Amygdala (tissue), 56 donors: Measurements from ENCODE around the gene AOPEP.

Source experiments
- DNase-seq, 56 donors: peaks; one replicate each; lab custom pipeline; 2025; lab: John Stamatoyannopoulos, UW

The AOPEP gene

DNA sequence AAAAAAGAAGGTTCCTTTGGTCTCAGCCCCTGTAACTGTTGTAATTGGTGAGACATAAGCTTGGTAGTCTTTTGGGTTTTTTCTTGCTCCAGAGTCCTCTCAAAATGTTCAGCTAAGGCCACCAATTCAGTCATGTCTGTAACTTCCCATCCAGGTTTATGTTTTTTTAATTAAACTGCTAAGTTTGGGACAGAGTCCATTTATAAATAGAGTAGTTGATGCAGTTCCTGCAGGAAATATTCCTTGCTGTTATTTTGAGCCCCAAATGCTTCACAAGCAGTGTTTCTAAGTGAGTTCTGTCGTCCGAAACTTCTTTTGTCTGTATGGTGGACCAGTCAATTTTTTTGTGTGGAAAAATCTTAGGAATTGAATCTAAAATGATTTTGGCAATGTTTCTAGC, 155.0 kb downstream of the AOPEP start:
- no peak for DNase-seq

- no peak for DNase-seq
These were observed 155.4 kb downstream of the AOPEP start for GRCh38 chr9:94881940-94882339.

DNA sequence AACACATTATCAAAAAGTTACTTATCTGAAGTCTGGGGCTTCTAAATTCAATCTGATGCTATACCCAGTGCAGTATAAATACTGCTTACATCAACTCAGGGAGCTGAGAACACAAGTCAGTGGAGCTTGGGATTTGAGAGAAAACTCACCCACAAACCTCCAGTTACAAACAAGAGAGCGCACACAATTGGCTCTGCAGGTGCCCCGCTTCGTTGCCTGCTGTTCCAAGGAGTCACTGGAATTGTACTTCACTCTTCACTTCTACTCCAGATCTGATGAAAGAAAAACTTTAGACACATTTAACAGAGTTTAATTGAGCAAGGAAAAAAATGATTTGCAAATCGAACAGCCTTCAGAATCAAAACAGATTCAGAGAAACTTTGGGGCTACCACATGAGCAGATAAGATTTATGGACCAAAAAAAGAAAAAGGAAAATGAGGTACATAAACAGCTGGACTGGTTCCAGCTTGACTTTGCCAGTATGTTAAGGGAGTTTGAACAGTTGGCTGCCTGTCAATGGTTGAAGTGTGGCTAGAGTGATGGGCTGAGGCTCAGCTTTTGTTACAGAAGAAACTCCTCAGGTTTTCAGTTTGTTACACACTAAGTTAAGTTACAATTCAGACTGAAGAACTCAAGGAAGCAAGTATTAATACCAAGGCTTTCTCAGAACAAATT, 156.6 kb downstream of the AOPEP start:
- peak in 1 of 56 donors; percentile 18 for DNase-seq

GRCh38 chr9:94885854-94886447, 159.5 kb downstream of the AOPEP start:
- DNase-seq: no peak

GRCh38 chr9:94887721-94888120, 161.2 kb downstream of the AOPEP start:
- no peak for DNase-seq

- no peak for DNase-seq
These were observed 162.3 kb downstream of the AOPEP start for GRCh38 chr9:94888775-94889174.

DNA sequence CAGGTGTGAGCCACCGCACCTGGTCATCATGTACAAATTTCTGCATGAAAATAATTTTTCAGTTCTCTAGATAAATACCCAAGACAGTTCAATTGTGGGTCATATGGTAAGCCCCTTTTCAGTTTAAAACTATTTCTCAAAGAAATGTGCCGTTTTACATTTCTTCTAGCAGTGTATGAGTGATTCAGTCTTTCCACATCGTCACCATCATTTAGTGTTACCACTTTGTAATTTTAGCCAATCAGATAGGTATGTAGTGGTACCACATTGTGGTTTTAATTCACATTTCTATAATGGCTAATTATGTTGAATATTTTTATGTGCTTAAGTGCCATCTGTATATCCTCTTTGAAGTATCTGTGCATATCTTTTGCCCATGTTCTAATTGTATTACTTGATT, 163.1 kb downstream of the AOPEP start:
- DNase-seq: no peak

DNA sequence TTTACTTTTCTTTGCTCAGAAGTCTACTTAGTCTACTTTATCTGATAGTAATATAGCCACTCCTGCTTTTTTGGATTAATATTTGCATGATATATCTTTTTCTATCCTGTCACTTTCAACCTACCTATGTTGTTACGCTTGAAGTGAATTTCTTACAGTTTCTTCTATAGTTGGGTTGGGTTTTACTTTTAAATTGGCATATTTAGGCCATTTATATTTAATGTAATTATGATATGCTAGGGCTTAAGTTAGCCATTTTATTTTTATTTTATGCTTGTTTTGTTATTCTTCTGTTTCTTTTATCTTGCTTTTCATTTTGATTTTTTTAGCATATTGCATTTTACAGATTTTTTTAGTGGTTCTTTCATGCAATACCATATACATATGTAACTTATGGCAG, 164.7 kb downstream of the AOPEP start:
- DNase-seq: no peak

GRCh38 chr9:94892675-94893074, 166.2 kb downstream of the AOPEP start:
- no peak for DNase-seq

DNA sequence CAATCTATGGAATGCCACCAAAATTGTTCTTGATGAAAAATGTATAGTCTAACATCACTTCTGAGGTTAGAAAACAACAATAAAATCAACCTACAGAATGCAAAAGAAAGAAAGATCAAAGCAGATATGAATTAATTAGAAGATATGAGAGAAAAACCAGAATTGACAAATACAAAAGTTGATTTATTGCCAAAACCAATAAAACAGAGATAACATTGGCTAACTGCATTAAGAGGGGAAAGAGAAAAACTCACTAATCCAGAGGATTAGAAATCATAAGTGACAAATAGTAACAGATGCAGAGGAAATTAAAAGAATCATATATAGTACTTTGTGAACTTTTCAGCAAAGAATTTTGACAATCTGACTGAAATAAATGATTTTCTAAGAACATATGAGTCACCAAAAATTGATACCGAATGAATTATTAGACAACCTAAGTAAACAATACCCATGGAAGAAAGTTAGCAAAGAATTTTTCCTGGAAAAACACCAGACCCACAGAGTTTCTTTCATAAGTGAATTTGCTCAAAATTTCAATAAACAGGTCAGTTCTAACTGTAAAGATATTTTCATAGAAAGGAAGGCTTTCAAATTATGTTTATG, 167.7 kb downstream of the AOPEP start:
- DNase-seq: no peak

GRCh38 chr9:94895668-94896067, 169.2 kb downstream of the AOPEP start:
- no peak for DNase-seq

GRCh38 chr9:94896512-94896911, 170.0 kb downstream of the AOPEP start:
- DNase-seq: no peak

GRCh38 chr9:94899464-94900221, 173.1 kb downstream of the AOPEP start:
- DNase-seq: no peak

- DNase-seq: no peak
These were observed 173.9 kb downstream of the AOPEP start for GRCh38 chr9:94900222-94901018.

GRCh38 chr9:94901019-94901363, 174.5 kb downstream of the AOPEP start:
- DNase-seq: no peak

DNA sequence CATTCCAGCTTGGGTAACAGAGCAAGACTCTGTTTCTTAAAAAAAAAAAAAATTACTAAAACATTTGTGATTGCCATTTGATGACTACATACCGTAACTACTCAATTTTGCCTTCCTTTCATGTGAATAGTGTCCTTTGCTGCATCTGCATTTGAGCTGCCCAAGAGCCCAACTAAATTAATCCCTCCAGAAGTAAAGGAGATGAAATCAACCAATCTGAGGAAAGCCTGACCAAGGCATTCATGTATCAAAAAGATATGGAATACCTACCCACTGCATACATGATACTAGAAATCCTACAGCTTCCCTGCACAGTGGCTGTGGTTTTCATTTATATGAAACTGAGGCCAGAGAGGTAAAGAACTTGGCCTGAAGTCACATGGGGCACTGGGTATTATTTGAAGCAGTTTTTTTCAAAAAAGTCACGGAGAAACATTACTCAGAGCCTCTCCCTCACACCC, 177.5 kb downstream of the AOPEP start:
- no peak for DNase-seq

- DNase-seq: peak in 1 of 56 donors; percentile 49
These were observed 178.3 kb downstream of the AOPEP start for GRCh38 chr9:94904806-94905205.

GRCh38 chr9:94905606-94906005, 179.1 kb downstream of the AOPEP start:
- DNase-seq: no peak

- no peak for DNase-seq
These were observed 179.7 kb downstream of the AOPEP start for GRCh38 chr9:94906181-94906580.

- DNase-seq: no peak
These were observed 180.2 kb downstream of the AOPEP start for GRCh38 chr9:94906713-94907112.
